Measurements from ENCODE around the gene OR5K4. TPM values are rescaled to one million over a fixed set of nuclear protein-coding genes. Genes with fewer than 3 reads are reported as not detected.

OR5K4 gene, protein sequence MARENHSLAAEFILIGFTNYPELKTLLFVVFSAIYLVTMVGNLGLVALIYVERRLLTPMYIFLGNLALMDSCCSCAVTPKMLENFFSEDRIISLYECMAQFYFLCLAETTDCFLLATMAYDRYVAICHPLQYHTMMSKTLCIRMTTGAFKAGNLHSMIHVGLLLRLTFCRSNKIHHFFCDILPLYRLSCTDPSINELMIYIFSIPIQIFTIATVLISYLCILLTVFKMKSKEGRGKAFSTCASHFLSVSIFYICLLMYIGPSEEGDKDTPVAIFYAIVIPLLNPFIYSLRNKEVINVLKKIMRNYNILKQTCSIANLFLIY
- not detected in 2 replicates for total RNA-seq

DNA sequence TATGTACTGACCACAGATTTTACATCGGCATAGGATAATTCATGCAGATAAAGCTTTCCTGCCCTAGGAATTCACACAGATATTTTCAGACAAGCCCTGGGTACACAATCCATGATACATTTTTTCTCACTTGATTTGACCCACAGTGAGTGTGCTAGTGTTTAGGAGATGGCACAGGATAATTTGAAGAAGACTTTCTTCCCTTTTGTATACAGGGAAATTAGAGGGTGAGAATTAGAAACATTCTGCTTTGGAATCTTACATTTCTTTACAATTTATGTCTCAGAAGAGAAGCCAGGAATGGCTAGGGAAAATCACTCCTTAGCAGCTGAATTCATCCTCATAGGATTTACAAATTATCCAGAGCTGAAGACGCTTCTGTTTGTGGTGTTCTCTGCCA, at the start of gene OR5K4:
Gene OR5K4, plus strand, starts transcription at position 301 of the 400 bp plus-strand sequence. Its CDS starts 0 bp downstream, at position 301.
- no peak for DNase-seq (ENCODE audit: low read depth)

DNA sequence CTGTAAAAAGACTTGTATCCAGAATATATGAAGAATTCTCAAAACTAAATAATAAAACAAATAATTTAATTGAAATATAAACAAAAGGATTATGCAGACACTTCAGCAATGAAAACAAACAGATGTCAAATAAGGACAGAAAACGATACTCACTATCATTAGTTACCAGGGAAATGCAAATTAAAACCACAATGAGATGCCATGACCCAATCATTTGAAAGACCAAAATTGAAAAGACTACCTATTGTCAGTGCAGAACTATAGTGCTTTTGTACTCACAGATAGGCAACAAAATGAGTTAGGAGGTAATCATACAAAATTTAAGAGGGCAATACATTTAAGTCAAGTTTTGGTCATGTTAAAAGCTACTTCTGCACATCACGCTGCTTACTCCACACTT, 31.6 kb upstream of the OR5K4 start:
- FAIRE-seq: no peak

More for the DNA sequence above, at the start of gene OR5K4:
- H3K27me3 ChIP-seq (ENCODE audit: control insufficient read depth, insufficient read depth, low read length): no peaks in the 10 kb centered on the region
- H3K36me3 ChIP-seq (ENCODE audit: control insufficient read depth, insufficient read depth, low read length): no peaks in the 10 kb centered on the region
- FAIRE-seq: no peak
- no peak within 1 kb of the TSS for H3K4me3 ChIP-seq (ENCODE audit: low read depth, low read length)
- TF ChIP-seq, protein P1, sequence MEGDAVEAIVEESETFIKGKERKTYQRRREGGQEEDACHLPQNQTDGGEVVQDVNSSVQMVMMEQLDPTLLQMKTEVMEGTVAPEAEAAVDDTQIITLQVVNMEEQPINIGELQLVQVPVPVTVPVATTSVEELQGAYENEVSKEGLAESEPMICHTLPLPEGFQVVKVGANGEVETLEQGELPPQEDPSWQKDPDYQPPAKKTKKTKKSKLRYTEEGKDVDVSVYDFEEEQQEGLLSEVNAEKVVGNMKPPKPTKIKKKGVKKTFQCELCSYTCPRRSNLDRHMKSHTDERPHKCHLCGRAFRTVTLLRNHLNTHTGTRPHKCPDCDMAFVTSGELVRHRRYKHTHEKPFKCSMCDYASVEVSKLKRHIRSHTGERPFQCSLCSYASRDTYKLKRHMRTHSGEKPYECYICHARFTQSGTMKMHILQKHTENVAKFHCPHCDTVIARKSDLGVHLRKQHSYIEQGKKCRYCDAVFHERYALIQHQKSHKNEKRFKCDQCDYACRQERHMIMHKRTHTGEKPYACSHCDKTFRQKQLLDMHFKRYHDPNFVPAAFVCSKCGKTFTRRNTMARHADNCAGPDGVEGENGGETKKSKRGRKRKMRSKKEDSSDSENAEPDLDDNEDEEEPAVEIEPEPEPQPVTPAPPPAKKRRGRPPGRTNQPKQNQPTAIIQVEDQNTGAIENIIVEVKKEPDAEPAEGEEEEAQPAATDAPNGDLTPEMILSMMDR (IDR thresholded peaks at IDR 0.05; ENCODE audit: insufficient read depth, low read length, severe bottlenecking): no peak

GRCh38 chr3:98322686-98323085, 31.0 kb upstream of the OR5K4 start:
- TF ChIP-seq, protein P1 (IDR thresholded peaks at IDR 0.05; ENCODE audit: insufficient read depth, low read length, severe bottlenecking): no peak
- DNase-seq (ENCODE audit: low read depth) (no peak), FAIRE-seq (no peak)
- Histone ChIP-seq H3K27me3 (ENCODE audit: control insufficient read depth, insufficient read depth, low read length) (no peaks in the 10 kb centered on the region), H3K36me3 (ENCODE audit: control insufficient read depth, insufficient read depth, low read length) (no peaks in the 10 kb centered on the region), H3K4me3 (ENCODE audit: low read depth, low read length) (no peak overlapping the region)

More for the DNA sequence above, 31.6 kb upstream of the OR5K4 start:
- no peaks in the 10 kb centered on the region for H3K36me3 ChIP-seq (ENCODE audit: control insufficient read depth, insufficient read depth, low read length)
- H3K4me3 ChIP-seq (ENCODE audit: low read depth, low read length): no peak overlapping the region
- no peaks in the 10 kb centered on the region for H3K27me3 ChIP-seq (ENCODE audit: control insufficient read depth, insufficient read depth, low read length)
- TF ChIP-seq, protein P1 (IDR thresholded peaks at IDR 0.05; ENCODE audit: insufficient read depth, low read length, severe bottlenecking): no peak
- DNase-seq (ENCODE audit: low read depth): no peak

- Histone ChIP-seq H3K4me3 (ENCODE audit: low read depth, low read length) (no peak overlapping the region), H3K36me3 (ENCODE audit: control insufficient read depth, insufficient read depth, low read length) (no peaks in the 10 kb centered on the region), H3K27me3 (ENCODE audit: control insufficient read depth, insufficient read depth, low read length) (no peaks in the 10 kb centered on the region)
- DNase-seq (ENCODE audit: low read depth) (no peak), FAIRE-seq (no peak)
- TF ChIP-seq, protein P1 (IDR thresholded peaks at IDR 0.05; ENCODE audit: insufficient read depth, low read length, severe bottlenecking): no peak
These were observed 30.2 kb upstream of the OR5K4 start for GRCh38 chr3:98323425-98323824.

DNA sequence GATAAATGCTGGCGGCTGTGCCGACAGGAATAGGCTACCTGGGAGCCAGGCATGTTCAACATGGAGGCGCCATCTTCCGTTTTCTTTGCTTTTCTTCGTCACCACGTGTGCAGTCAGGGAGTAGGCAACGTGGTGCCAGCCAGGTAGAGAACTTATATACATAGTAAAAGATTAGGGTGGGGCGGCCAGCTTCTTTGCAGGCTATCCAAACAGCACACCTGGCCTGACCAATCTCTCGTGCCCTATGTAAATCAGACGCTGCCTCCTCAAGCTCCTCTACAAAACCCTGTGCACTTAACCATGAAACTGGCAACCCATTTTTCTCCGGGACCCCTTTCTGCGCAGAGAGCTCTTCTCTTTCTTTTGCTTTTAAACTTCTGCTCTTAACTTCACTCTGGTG, 28.6 kb upstream of the OR5K4 start:
- DNase-seq (ENCODE audit: low read depth): peak; percentile 73
- Histone ChIP-seq H3K27me3 (ENCODE audit: control insufficient read depth, insufficient read depth, low read length) (no peaks in the 10 kb centered on the region), H3K36me3 (ENCODE audit: control insufficient read depth, insufficient read depth, low read length) (no peaks in the 10 kb centered on the region), H3K4me3 (ENCODE audit: low read depth, low read length) (peak overlapping the region; percentile 25)
- TF ChIP-seq, protein P1 (IDR thresholded peaks at IDR 0.05; ENCODE audit: insufficient read depth, low read length, severe bottlenecking): peak; percentile 4
- FAIRE-seq: no peak

Measured in bronchial epithelial cell (primary cell).